HG03442 (cell line): Measurements from ENCODE around the gene HNRNPH3.

Source experiments
- ATAC-seq: cut with Tn5 transposase; IDR thresholded peaks from one replicate; pipeline ENCODE4 v1.9.1; 2021; ENCODE audit warnings: mild to moderate bottlenecking, moderate library complexity; ENCODE audit not compliant: unreplicated experiment

Gene HNRNPH3

GRCh38 chr10:68371604-68372003 lies 39.7 kb downstream of the HNRNPH3 start:
- no peak for ATAC-seq

- ATAC-seq, result no peak
Measured at GRCh38 chr10:68385740-68386139, 53.9 kb downstream of the HNRNPH3 start.
